PFSK-1 (cell line): Measurements from ENCODE around the gene NFIA.

ENCODE experiments used
- FOXP2 ChIP-seq: optimal IDR thresholded peaks from 2 replicates; pipeline ENCODE3; 2011; ENCODE audit warnings: borderline replicate concordance, control low read depth, inconsistent platforms; ENCODE audit not compliant: insufficient read depth; ENCODE audit errors: extremely low read length, extremely low read depth
- POLR2AphosphoS5 ChIP-seq: IDR thresholded peaks from 2 replicates; pipeline ENCODE4 v1.6.1; 2012; ENCODE audit warnings: low read depth, mild to moderate bottlenecking, control low read depth, low read length, moderate library complexity
- REST ChIP-seq, 2 experiments: IDR thresholded peaks; 2 replicates each; pipeline versions ENCODE4 v1.6.1 to v1.8.0; 2011 to 2012; ENCODE audit warnings: low read depth in 2 of 2, low read length in 2 of 2, control low read depth in 1 of 2, inconsistent platforms in 1 of 2, mild to moderate bottlenecking in 1 of 2, moderate library complexity in 1 of 2; ENCODE audit not compliant: insufficient read depth in 1 of 2
- SIN3A ChIP-seq: IDR thresholded peaks from 2 replicates; pipeline ENCODE4 v1.6.1; 2012; ENCODE audit warnings: mild to moderate bottlenecking, low read length, moderate library complexity, borderline replicate concordance; ENCODE audit not compliant: insufficient read depth
- TAF1 ChIP-seq: IDR thresholded peaks from 2 replicates; pipeline ENCODE4 v1.6.1; 2012; ENCODE audit warnings: low read length, control low read depth, borderline replicate concordance; ENCODE audit not compliant: insufficient read depth

NFIA gene

GRCh38 chr1:61368366-61368765, 286.0 kb downstream of the NFIA start:
- TF ChIP-seq FOXP2 (no peak), SIN3A (no peak), POLR2AphosphoS5 (no peak), TAF1 (no peak), REST (IDR thresholded peaks at IDR 0.05; ENCODE audit: insufficient read depth in 1 of 2, low read depth in 2 of 2, low read length in 2 of 2) (no peak)

GRCh38 chr1:61368876-61369275, 286.5 kb downstream of the NFIA start:
- no peak for TF ChIP-seq SIN3A
- no peak for TF ChIP-seq POLR2AphosphoS5
- no peak for TF ChIP-seq FOXP2
- TF ChIP-seq TAF1 = no peak

- TF ChIP-seq POLR2AphosphoS5 (no peak), TAF1 (no peak), REST (IDR thresholded peaks at IDR 0.05; ENCODE audit: insufficient read depth in 1 of 2, low read depth in 2 of 2, low read length in 2 of 2) (no peak), FOXP2 (no peak), SIN3A (no peak)
Observed at GRCh38 chr1:61370177-61370912, 288.0 kb downstream of the NFIA start.

- TF ChIP-seq SIN3A = no peak
- no peak for TF ChIP-seq FOXP2
- no peak for TF ChIP-seq POLR2AphosphoS5
- no peak for TF ChIP-seq REST (IDR thresholded peaks at IDR 0.05; ENCODE audit: insufficient read depth in 1 of 2, low read depth in 2 of 2, low read length in 2 of 2)
- no peak for TF ChIP-seq TAF1
Observed at GRCh38 chr1:61370913-61371279, 288.5 kb downstream of the NFIA start.

- no peak for TF ChIP-seq REST (IDR thresholded peaks at IDR 0.05; ENCODE audit: insufficient read depth in 1 of 2, low read depth in 2 of 2, low read length in 2 of 2)
- TF ChIP-seq SIN3A = no peak
Observed at GRCh38 chr1:61372944-61373343, 290.6 kb downstream of the NFIA start.
